T1000 (cell line): ENCODE results near the gene CBX3.
"Not testable (repeated sequence)": the region's sequence is repeated elsewhere in the genome, so short reads cannot be mapped to it uniquely, and the experiment has no call there.

Source experiments
- DNase-seq: peaks from one replicate; lab custom pipeline; 2025; ENCODE audit warnings: mixed read lengths; lab: John Stamatoyannopoulos, UW

The CBX3 gene

GRCh38 chr7:26188206-26188956 is 13.2 kb upstream of the CBX3 start:
- DNase-seq: no peak

- no peak for DNase-seq
Observed at GRCh38 chr7:26188957-26189541, 12.5 kb upstream of the CBX3 start.

- DNase-seq: no peak
Observed at GRCh38 chr7:26189697-26190096, 11.8 kb upstream of the CBX3 start.

GRCh38 chr7:26190417-26190869 is 11.1 kb upstream of the CBX3 start:
- DNase-seq: no peak

GRCh38 chr7:26191233-26191973 is 10.1 kb upstream of the CBX3 start:
- DNase-seq: no peak

DNA sequence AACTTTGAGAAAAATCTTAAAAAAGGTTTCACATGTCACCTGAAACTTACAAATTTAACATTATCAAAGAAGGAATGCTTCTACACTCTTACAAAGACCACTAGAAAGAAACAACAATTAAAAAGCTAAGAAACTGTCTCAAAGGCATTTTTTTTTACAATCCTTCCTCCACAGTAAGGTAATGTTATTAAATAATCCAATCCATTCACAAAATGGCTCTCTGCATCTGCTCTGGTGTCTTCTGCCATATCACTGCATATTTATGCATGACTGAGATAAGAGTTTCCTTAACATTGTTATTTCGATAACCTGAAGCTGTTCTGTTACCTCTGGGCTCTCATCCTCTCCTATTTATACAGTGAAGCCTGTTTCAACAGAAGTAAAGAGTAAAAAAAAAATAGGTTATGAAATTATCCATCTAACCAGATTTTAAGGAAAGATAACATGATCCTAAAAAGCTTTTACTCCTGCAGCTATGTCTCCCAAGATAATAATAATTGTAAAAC is 9.5 kb upstream of the CBX3 start:
- DNase-seq: no peak

GRCh38 chr7:26192485-26193087 is 9.0 kb upstream of the CBX3 start:
- DNase-seq: no peak

DNA sequence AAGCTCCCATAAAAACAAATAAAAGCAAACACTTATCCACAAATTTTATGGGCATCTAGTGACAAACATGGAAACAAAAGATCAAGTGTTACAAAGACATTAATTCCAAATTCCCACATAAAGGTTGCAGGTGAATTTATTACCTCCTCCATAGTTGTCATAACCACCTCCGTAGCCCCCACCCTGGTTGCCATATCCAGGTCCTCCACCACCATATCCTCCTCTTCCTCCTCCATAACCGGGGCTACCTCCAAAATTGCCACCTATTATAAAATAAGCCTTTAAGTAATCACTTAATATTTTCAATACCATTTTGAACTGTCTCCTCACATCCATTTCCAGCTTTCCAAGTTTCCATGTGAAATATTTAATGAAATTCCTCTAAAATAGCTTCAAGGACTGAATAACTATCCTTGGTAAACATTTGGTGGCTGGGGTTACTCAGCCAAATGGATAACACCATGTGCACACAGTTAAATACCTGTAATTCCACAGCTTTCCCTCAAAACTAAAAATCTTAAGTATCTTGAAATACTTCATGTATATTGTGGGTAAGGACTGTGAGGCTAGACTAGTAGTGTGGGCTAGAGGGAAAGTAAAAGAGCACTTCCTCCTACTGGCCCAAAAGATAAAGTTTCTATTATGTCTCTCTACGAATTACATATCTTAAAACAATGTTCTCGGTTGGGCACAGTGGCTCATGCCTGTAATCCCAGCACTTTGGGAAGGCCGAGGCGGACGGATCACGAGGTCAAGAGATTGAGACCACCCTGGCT is 7.9 kb upstream of the CBX3 start:
- DNase-seq: no peak

- DNase-seq: not testable (repeated sequence)
Observed at GRCh38 chr7:26194764-26195163, 6.8 kb upstream of the CBX3 start.

DNA sequence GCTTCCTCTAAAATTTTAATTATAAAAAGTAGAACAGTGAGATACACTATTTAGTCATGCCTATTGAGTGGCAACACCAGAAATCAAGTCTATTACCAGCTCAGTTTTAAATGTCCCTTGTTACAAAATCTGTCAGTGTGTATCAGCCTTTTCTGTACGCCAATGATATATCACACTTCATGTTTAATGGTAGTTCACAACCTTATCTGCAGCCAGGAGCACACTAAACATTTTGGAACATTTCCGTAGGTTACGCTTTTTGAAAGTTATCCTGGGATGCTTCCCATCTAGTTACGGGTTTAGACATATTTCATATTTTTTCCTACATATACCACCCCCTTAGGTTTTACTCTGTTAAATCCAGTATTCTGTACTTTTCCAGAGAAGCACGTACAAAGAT is 6.4 kb upstream of the CBX3 start:
- no peak for DNase-seq

DNA sequence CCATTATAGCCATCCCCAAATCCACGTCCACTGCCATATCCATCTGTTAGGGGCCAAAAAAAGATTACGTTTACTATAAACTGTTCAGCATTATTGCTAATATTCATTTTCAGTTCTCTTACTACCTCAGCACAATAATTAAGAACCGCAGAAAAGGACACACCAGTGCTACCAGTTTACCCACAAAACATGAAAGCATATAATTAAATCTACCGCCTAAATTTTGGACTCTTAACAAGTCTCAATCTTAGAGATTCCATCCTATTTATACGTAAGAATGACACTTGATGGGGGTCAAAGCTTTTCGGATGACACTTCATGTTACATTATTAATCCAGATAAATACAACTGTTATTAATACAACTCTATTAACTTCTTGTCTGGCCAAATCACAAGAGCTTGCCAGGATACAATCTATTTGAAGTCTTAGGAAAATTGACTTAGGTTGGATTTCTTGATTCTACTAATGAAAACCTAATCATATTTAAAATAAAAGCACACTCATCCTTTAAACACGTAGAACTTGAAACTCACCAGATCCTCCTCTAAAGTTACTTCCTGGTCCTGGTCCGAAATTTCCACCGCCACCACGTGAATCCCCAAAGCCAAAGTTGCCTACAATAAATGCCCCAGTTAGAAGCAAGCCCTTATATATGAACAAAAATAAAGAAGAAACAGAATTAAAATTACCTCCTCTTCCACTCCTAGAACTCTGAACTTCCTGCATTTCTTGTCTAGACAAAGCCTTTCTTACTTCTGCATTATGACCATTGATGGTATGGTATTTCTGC is 5.5 kb upstream of the CBX3 start:
- DNase-seq: no peak

DNA sequence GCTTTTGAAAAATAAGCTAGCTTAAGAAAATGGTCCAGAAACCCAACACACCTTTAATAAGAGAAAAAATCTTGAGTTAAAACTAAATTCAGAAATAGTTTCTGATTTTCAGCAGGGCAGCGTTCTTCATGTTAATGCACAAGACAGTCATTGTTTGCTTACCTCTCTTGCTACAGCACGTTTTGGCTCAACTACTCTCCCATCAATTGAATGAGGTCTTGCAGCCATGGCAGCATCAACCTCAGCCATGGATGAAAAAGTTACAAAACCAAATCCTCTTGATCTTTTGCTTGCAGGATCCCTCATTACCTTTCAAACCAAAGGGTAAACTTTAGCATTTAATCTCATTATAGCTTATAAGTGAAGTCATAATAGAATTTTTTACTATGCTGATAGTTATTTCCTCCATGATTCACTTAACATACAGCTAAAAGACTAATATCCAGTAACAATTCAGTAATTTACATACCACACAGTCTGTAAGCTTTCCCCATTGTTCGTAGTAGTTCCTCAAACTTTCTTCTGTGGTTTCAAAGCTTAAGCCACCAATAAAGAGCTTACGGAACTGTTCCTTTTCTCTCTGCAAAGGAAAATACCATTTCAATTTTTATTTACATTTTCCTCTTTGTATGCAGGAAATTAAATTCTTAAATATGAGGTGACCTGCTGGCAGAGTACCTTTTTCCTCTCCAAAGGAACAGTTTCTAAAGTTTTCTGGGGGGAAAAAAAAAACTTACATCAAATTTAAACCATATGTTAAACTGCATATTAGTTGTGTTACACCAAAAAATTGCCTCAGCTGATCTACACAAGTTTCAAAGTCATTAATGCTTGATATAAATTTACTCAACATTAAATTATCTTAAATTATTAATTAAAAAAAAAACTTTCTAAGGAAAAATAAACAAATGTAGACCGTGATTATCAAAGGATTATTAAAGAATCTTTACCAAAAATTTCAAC is 4.1 kb upstream of the CBX3 start:
- DNase-seq: no peak

- DNase-seq: no peak
Observed at GRCh38 chr7:26198133-26198780, 3.3 kb upstream of the CBX3 start.

DNA sequence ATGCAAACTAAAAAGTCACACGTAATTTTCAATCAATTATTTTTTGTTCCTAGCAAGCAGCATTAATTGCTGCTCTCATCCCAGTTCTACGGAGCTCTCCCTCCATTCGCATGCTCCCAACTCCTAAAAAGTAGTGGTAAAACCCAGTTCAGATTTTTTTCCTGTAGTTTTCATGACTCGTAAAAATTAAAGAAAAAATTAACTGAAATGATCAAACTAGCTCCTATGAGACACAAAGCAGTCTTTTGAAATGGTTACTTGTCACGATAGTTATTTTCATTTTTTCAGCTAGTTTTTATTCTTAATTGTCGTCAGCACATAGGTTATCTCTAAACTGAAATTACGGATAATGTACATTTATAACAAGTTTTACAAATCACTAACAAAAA is 2.8 kb upstream of the CBX3 start:
- no peak for DNase-seq

DNA sequence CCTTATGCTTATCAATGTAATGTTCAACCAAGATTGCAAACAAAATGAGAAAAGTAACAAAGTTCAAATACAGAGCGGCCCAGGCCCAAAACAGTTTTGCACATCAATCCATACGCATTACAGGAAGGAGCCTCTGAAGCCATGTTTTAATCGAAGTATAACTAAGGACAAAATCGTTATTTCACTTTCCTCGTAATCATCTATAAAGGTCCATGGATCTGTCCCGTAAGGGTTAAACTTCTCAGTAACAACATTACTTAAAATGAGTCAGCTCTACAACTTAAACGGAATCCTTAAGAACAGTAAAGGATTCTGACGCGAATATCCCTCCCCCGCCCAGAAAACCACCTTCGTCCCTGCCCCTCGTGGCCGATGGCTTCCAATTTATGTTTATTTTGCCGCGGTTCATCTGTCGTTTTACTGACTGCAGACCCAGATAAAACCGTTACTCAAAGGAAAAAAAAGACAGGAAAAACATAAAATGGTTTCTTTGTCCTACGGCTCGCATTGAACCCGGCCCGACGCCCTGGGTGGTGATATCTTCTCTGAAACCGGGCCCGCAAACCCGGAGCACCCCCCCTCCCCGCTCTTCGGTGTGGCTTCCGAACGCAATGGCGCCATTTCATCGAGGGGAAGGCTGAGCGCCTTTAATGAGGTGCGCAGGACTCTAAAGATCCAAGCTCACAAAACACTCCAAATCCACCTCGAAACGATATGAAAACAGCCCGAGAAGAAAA is 2.1 kb upstream of the CBX3 start:
- DNase-seq: no peak

DNA sequence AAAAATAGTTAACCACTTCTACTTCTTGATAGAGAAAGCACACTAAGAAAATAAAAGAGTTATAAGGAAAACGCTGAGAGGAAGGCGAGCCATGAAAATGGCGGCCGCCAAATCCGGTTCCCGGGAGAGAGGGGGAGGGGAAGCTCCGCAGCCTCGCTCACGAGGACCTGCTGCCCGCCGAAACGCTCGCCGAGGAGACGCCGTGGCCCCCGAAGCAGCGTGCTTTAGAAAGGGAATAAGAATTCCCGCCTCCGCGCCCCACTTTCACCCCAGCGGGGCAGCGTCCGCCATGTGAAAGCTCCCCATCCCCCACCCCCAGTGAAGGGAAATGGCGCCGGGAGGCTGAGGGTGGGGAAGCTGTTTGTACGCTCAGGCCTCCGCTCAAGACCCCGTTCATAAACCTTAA is 1.5 kb upstream of the CBX3 start:
- peak; percentile 82 for DNase-seq

GRCh38 chr7:26200444-26201246 is 900 bp upstream of the CBX3 start, which contains the start of gene HNRNPA2B1:
Gene HNRNPA2B1, minus strand, starts transcription at chr7:26200746. Its CDS starts 169 bp downstream, at chr7:26200577.
- DNase-seq: peak; percentile 92
